IPS DF 6.9 (cell line): ENCODE data around the gene MRPL37.

Experiments used
- DNase-seq: peaks from one replicate; pipeline ENCODE4 v3.0.0-alpha.2; 2013; ENCODE audit warnings: low read depth, low spot score
- H3K27ac ChIP-seq: one replicate; pipeline ENCODE4 v1.5.1; 2013; ENCODE audit warnings: low read length, control low read depth
- H3K27me3 ChIP-seq: 2 replicates; pipeline ENCODE4 v1.6.1; 2013; ENCODE audit warnings: mild to moderate bottlenecking, low read length; ENCODE audit not compliant: control insufficient read depth, insufficient read depth
- H3K36me3 ChIP-seq: 2 replicates; pipeline ENCODE4 v1.6.1; 2013; ENCODE audit warnings: low read length; ENCODE audit not compliant: control insufficient read depth, insufficient read depth
- H3K4me1 ChIP-seq: 2 replicates; pipeline ENCODE4 v1.6.1; 2013; ENCODE audit warnings: low read length; ENCODE audit not compliant: control insufficient read depth, insufficient read depth
- H3K4me3 ChIP-seq: 2 replicates; pipeline ENCODE4 v1.5.1; 2013; ENCODE audit warnings: mild to moderate bottlenecking, low read length
- H3K9me3 ChIP-seq: 2 replicates; pipeline ENCODE4 v1.6.1; 2013; ENCODE audit warnings: low read length, inconsistent platforms; ENCODE audit not compliant: control insufficient read depth, insufficient read depth
- WGBS: extraction: QIAGEN DNeasy Blood & Tissue Kit; methylation state at CpG from one replicate; pipeline ENCODE4 v1.1.7; 2013; ENCODE audit warnings: mixed read lengths, missing lambda C conversion rate; ENCODE audit not compliant: insufficient read length, insufficient coverage; 5-methylcytosine and 5-hydroxymethylcytosine counted together

The MRPL37 gene

DNA sequence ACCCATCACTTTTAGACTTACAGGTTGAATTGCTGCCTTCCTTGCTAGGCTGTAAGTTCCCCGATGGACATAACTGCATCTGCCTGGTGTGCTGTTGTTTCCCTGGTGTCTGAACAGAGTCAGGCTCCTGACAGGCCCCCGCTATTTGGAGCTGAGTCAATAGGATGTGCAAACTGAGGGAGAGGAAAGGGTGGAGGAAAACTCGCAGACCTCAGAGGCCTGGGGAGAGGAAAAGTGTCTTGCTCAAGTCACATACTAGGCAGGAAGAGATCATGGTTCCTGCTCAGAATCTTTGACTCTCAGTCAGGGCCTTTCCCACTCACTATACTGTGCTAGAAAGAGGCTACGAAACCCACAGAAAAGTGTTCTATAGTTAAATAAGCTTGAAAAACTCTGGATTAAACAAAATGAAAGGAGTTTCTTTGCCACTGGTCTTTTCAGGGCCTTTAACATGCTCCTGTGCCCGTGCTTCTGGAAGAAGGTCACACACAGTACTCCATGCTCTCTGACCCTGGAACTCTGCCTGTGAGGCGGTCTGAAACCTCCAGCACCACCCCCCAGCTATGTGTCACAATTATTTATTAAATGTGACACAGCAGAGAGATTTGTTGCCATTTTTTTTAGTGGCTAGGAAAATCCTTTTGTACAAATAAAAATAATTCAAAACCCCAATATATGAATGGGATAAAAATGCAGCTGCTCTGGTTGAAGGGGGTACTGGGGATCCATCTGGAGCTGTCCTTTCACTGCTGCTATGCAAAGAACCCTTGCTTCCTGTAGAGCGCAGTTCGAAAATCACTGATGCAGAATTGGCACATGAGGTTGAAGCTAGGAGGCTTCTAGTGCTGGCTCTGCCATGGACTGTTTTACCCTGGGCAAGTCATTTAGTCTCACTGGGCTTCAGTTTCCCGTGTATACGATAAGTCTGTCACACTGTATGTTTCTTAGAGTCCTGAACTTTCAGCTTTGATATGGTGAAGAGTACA lies 27.1 kb upstream of the MRPL37 start:
- no peaks in the 10 kb centered on the region for H3K36me3 ChIP-seq
- no peaks in the 10 kb centered on the region for H3K9me3 ChIP-seq
- H3K4me1 ChIP-seq, result no peaks in the 10 kb centered on the region
- no peaks in the 10 kb centered on the region for H3K27me3 ChIP-seq
- WGBS, result no CpG with 5 or more reads among the region's 10 CpGs
- H3K27ac ChIP-seq, result no peak overlapping the region
- H3K4me3 ChIP-seq, result no peak overlapping the region
- DNase-seq, result no peak

DNA sequence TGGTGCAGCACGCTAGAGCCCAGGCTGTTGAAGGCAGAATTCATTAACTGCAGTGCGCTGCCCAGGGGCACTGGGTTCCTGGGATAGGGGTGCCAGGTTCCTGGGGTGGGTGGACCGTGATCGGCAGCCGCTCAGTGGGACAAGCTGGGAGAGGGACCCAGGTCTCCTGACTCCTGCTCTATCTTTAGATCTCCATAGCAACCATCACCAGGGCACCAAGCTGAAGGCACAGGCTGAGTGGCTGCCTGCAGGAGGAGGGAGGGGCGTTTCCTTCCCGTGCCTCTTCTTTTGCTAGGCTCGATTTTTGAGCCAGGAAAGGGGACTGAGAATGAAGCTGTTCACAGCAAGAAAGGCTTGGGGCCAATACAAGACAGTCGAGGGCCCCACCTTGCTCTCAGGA lies 26.3 kb upstream of the MRPL37 start:
- H3K27ac ChIP-seq, result no peak overlapping the region
- no peaks in the 10 kb centered on the region for H3K27me3 ChIP-seq
- no peak for DNase-seq
- no peaks in the 10 kb centered on the region for H3K9me3 ChIP-seq
- H3K4me3 ChIP-seq, result no peak overlapping the region
- H3K36me3 ChIP-seq, result no peaks in the 10 kb centered on the region
- no peaks in the 10 kb centered on the region for H3K4me1 ChIP-seq
- no CpG with 5 or more reads among the region's 9 CpGs for WGBS

DNA sequence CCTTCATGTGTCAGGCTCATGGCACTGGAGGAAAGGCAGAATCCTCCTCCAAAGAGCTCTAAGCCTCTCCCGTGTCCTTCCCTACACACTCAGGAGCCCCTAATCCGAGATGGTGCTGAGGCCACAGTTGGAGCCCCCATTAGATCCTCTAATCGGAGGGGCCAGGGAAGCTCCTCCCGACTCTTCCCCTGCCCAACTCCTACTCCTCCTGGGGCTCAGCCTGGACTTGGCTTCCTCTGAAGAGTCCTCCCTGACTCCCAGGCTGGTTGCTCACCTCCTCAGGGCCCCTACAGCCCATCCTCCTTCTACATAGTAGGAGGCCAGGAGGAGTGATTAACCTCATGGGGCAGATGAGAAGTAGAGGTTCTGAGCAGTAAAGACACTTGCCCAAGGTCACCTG lies 25.9 kb upstream of the MRPL37 start:
- no CpG with 5 or more reads among the region's 4 CpGs for WGBS
- Histone ChIP-seq H3K27me3 (no peaks in the 10 kb centered on the region), H3K36me3 (no peaks in the 10 kb centered on the region), H3K9me3 (no peaks in the 10 kb centered on the region), H3K4me1 (no peaks in the 10 kb centered on the region), H3K4me3 (no peak overlapping the region), H3K27ac (no peak overlapping the region)
- no peak for DNase-seq

DNA sequence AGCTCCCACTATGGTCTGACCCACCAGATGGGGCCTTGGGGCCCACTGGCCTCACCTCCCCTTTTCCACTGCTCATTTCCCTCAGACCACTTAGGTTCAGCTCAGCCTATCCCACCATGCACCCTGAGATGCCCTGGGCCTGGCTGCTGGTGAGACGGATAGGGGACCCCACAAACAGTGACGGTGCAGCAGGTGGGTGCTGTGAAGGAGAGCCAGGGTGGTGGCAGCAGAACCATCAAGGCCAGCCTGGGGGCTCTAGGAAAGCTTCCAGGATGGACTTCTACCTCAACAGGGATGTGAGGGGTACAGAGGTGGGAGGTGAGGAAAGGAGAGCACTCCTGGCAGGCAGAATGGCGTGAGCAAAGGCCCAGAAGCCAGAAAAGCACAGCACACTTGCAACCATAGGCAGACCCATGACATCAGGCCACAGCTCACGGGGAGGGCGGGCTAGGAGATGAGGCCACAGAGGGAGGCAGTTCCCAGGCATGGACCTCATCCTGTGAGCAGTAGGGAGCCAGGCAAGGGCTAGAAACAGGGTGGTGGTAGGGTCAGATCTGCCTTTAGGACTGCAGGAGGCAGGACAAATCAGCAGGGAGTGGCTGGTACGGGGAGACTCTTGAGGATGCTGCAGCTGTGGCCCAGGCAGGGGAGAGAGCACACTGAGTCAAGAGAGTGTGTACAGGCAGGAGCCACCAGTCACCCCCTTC lies 23.2 kb upstream of the MRPL37 start:
- WGBS, result no CpG with 5 or more reads among the region's 6 CpGs
- H3K4me1 ChIP-seq, result no peaks in the 10 kb centered on the region
- no peak overlapping the region for H3K27ac ChIP-seq
- no peaks in the 10 kb centered on the region for H3K27me3 ChIP-seq
- H3K9me3 ChIP-seq, result no peaks in the 10 kb centered on the region
- DNase-seq, result no peak
- no peaks in the 10 kb centered on the region for H3K36me3 ChIP-seq
- no peak overlapping the region for H3K4me3 ChIP-seq

DNA sequence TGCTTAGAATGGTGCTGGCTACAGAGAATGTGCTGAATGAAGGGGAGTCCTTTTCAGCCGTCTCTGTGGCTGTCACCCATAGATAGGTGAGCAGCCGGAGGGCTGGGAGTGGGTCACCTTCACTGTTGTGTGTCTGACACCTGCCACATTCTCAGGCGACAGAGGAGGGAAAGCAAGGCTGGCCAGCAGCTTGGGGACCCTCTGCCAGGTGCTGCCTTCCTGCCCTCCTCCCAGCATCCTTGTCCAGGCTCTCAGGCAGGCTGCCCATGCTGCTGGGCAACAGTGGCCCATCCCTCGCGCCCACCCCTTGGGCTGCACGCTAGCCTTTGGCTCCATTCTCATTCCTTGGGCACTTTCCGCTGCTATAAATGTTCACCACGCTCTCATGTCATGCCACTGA lies 22.2 kb upstream of the MRPL37 start:
- Histone ChIP-seq H3K9me3 (no peaks in the 10 kb centered on the region), H3K27me3 (no peaks in the 10 kb centered on the region), H3K4me1 (no peaks in the 10 kb centered on the region), H3K36me3 (no peaks in the 10 kb centered on the region), H3K4me3 (no peak overlapping the region), H3K27ac (no peak overlapping the region)
- no CpG with 5 or more reads among the region's 8 CpGs for WGBS
- DNase-seq, result no peak

DNA sequence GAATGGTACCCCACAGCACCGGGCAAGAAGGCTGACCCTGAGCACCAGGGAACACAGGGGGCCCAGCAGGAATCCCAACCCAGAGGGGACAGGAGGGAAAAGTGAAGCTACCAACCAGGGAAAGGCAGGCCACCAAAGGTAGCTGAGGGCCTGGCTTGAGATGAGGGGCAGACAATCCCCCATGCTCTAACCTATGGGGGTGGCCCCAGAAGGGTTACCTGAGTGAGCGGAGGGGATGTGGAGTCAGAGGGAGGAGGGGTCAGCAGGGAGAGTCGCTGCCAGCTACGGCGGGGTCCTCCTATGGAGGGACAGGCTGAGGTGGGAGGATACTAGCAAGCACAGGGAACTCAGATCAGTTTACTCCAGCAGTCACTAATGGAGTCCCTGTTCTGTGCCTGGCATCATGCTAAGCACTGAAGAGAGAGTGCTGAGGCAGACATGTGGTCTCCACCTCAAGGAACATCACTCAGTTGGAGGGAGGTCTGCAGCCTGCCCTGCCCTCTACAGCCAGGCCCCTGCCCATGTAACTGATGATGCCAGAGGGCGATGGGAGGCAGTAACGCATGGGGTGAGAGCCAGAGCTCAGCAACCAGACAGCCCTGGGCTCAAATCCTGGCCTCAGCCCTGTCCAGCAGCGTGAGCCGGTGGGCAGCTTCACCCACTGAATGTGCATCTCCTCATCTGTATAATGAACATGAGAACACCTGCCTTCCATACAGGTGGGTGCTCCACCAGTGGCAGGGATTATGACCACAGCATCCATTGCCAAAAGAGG lies 21.5 kb upstream of the MRPL37 start:
- no peak for DNase-seq
- H3K27me3 ChIP-seq, result no peaks in the 10 kb centered on the region
- no CpG with 5 or more reads among the region's 9 CpGs for WGBS
- H3K27ac ChIP-seq, result no peak overlapping the region
- H3K4me3 ChIP-seq, result no peak overlapping the region
- no peaks in the 10 kb centered on the region for H3K4me1 ChIP-seq
- no peaks in the 10 kb centered on the region for H3K9me3 ChIP-seq
- H3K36me3 ChIP-seq, result no peaks in the 10 kb centered on the region

DNA sequence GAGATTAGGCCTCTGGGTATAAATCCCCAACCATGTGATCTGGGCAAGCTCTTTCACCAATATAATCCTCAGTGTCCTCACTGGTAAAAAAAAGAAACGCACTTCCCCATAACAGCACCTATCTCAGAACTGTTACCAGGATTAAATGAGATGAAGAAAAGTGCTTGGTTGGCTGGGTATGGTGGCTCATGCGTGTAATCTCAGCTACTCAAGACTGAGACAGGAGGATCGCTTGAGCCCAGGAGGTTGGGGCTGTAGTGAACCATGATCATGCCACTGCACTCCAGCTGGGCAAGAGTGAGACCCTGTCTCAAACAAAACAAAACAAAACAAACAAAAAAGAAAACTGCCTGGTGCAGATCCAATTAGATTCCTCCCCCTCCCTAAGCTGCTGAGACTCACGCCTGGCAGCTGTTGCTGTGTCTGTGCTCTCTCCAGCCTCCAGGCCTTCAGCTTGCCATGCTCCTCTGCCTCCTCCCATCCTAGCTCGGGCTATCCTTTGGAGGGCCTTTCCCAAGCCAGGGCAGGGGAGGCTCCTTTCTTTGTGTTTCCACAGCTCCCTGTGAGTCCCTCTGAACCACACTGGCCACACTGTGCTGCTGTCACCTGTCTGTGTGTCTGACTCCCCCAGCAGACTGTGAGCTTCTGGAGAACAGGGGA lies 19.1 kb upstream of the MRPL37 start:
- no CpG with 5 or more reads among the region's 5 CpGs for WGBS
- H3K27ac ChIP-seq, result no peak overlapping the region

DNA sequence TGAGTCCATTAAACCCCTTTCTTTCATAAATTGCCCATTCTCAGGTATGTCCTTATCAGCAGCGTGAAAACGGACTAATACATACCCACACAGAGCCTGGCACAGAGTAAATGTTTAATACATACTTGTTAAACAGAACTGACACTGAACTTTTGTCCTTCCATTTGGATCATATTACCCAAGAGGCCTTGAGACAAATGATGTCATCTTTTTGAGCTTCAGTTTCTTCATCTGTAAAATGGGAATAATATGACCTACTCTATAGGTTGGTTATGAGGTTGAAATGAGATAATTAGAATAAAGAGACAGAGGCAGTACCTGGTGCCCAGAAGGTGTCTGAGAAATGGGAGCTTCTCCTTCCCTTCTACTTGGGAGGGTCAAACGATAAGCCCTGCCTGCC lies 13.9 kb upstream of the MRPL37 start:
- no peak for DNase-seq
- Histone ChIP-seq H3K9me3 (no peaks in the 10 kb centered on the region), H3K36me3 (0 out of 2 replicates have a peak, but pooled peaks cover 3% of the 10 kb centered on the region), H3K4me1 (no peaks in the 10 kb centered on the region), H3K27ac (no peak overlapping the region), H3K27me3 (no peaks in the 10 kb centered on the region), H3K4me3 (no peak overlapping the region)
- no CpG with 5 or more reads among the region's 3 CpGs for WGBS

More for the DNA sequence above, 19.1 kb upstream of the MRPL37 start:
- no peak overlapping the region for H3K4me3 ChIP-seq
- H3K36me3 ChIP-seq, result no peaks in the 10 kb centered on the region
- DNase-seq, result no peak
- H3K9me3 ChIP-seq, result no peaks in the 10 kb centered on the region
- H3K27me3 ChIP-seq, result no peaks in the 10 kb centered on the region
- H3K4me1 ChIP-seq, result no peaks in the 10 kb centered on the region

DNA sequence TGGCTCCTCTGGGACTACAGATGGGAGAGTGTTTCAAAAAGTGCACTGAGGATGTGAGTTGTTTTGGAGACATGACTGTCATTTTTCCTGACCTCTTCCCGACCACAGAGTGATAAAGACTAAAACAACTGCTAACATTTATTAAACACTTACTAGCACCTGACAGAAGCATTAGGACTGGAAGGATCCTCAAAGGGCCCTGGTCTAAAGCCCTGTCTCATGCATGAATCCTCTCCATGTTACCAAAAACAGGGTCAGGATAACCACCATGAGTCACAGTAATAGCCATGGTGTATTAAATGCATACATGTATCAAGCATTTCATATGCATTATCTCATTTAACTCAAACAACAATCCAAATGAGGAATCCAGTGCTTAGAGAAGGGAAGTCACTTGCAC lies 11.7 kb upstream of the MRPL37 start:
- WGBS, result no CpG with 5 or more reads among the region's 1 CpG
- DNase-seq, result no peak
- Histone ChIP-seq H3K4me3 (no peak overlapping the region), H3K27me3 (no peaks in the 10 kb centered on the region), H3K27ac (no peak overlapping the region), H3K4me1 (no peaks in the 10 kb centered on the region), H3K36me3 (0 out of 2 replicates have a peak, but pooled peaks cover 3% of the 10 kb centered on the region), H3K9me3 (no peaks in the 10 kb centered on the region)

DNA sequence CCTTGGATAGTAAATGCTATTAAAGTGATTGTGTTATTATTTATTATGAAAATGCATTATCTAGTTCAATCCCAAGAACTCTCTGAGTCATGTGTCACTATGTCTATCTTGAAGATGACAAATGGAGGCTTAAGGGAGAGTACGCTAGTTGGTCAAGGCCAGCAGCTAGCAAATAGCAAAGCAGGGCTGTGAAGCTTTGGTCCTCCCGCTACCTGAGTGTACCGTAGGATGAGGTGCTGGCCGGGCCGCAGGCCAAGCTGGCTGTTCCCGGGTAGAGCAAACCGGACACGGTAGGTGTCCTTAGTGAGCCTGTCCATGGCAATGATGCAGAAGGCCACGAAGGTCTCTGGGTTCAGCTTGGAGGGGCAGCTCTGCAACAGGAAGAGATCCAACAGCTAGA lies 9.4 kb upstream of the MRPL37 start:
- no peaks in the 10 kb centered on the region for H3K27me3 ChIP-seq
- H3K4me3 ChIP-seq, result no peak overlapping the region
- DNase-seq, result no peak
- H3K4me1 ChIP-seq, result no peaks in the 10 kb centered on the region
- WGBS, result no CpG with 5 or more reads among the region's 9 CpGs
- H3K36me3 ChIP-seq, result 0 out of 2 replicates have a peak, but pooled peaks cover 3% of the 10 kb centered on the region
- H3K9me3 ChIP-seq, result no peaks in the 10 kb centered on the region
- no peak overlapping the region for H3K27ac ChIP-seq
